B cell (primary cell): ENCODE data around the gene TRIM47. TPM values are rescaled to one million over a fixed set of nuclear protein-coding genes. Genes with fewer than 3 reads are reported as not detected.

Experiments
- ATAC-seq: fragments of 200-7000 bp; cut with Tn5 transposase; one replicate; pipeline ENCODE4 v1.10.0; 2021; ENCODE audit warnings: low read depth, mild to moderate bottlenecking, moderate number of reproducible peaks, moderate library complexity
- CTCF ChIA-PET: fragments of 350-600 bp; sonication (Branson Sonifier 250); formaldehyde crosslinking; loops from one replicate; lab custom pipeline; 2021; ENCODE audit warnings: antibody characterized with exemption, inconsistent platforms; lab: Charles Lee
- POLR2A ChIA-PET: fragments of 350-600 bp; sonication (Branson Sonifier 250); formaldehyde crosslinking; loops from one replicate; lab custom pipeline; 2021; ENCODE audit warnings: antibody characterized with exemption; lab: Charles Lee
- DNase-seq: peaks from one replicate; pipeline ENCODE4 v3.0.0; 2013
- H2AFZ ChIP-seq: 2 replicates; pipeline ENCODE4 v1.6.1; 2012; ENCODE audit warnings: mild to moderate bottlenecking, low read depth, low read length; ENCODE audit not compliant: insufficient read depth, poor library complexity, severe bottlenecking
- H3K27ac ChIP-seq, 2 donors: 1 replicate in 1 of 2; 2 replicates in 1 of 2; pipeline ENCODE4 v1.5.1; 2012 to 2013; ENCODE audit warnings: low read length in 2 of 2, mild to moderate bottlenecking in 2 of 2, moderate library complexity in 1 of 2
- H3K27me3 ChIP-seq, 4 experiments: fragments of 200-600 bp in 1 of 4; sonication (generic) in 1 of 4; replicated peaks in 1 of 4; 1 replicate in 2 of 4; 2 replicates in 2 of 4; pipeline versions ENCODE4 v1.6.1 to v1.7.0; 2013 to 2016; ENCODE audit warnings: low read length in 3 of 4, mild to moderate bottlenecking in 2 of 4, mixed read lengths in 1 of 4, moderate library complexity in 1 of 4; ENCODE audit not compliant: insufficient read depth in 4 of 4, control insufficient read depth in 3 of 4; ENCODE audit errors: control extremely low read depth in 1 of 4
- H3K36me3 ChIP-seq, 2 experiments: replicated peaks in 1 of 2; 1 replicate in 1 of 2; 2 replicates in 1 of 2; pipeline versions ENCODE4 v1.6.1 to v1.7.1; 2013; ENCODE audit warnings: low read length in 1 of 2; ENCODE audit not compliant: insufficient read depth in 2 of 2, control insufficient read depth in 1 of 2; ENCODE audit errors: control extremely low read depth in 1 of 2, extremely low read depth in 1 of 2
- H3K4me1 ChIP-seq, 2 donors: fragments of 200-600 bp in 1 of 2; sonication (generic) in 1 of 2; 1 replicate in 1 of 2; 2 replicates in 1 of 2; pipeline versions ENCODE4 v1.5.1 to v1.6.1; 2013 to 2017; ENCODE audit warnings: low read length in 2 of 2; ENCODE audit not compliant: control insufficient read depth in 2 of 2, insufficient read depth in 2 of 2
- H3K4me2 ChIP-seq: replicated peaks from 2 replicates; pipeline ENCODE3; 2012; ENCODE audit warnings: mild to moderate bottlenecking, low read depth, low read length; ENCODE audit not compliant: poor library complexity, severe bottlenecking
- H3K4me3 ChIP-seq, 5 experiments: fragments of 200-600 bp in 1 of 5; sonication (generic) in 1 of 5; 1 replicate in 3 of 5; 2 replicates in 2 of 5; pipeline versions ENCODE4 v1.5.1 to v1.7.0; 2011 to 2016; ENCODE audit warnings: low read length in 4 of 5, mild to moderate bottlenecking in 4 of 5, low read depth in 2 of 5, control low read depth in 1 of 5, moderate library complexity in 1 of 5; ENCODE audit not compliant: insufficient read depth in 1 of 5; ENCODE audit errors: control extremely low read depth in 1 of 5, extremely low read depth in 1 of 5
- H3K79me2 ChIP-seq: fragments of 200-600 bp; sonication (generic); one replicate; pipeline ENCODE4 v1.6.0; 2016; ENCODE audit warnings: low read length; ENCODE audit not compliant: control insufficient read depth, insufficient read depth
- H3K9ac ChIP-seq: fragments of 200-600 bp; sonication (generic); 2 replicates; pipeline ENCODE4 v1.6.1; 2017; ENCODE audit warnings: mild to moderate bottlenecking, low read length, moderate library complexity
- H3K9me3 ChIP-seq, 3 donors: one replicate each; pipeline versions ENCODE4 v1.6.1 to v1.7.1; 2013; ENCODE audit warnings: low read length in 2 of 3; ENCODE audit not compliant: control insufficient read depth in 2 of 3, insufficient read depth in 1 of 3; ENCODE audit errors: control extremely low read depth in 1 of 3
- H4K20me1 ChIP-seq: 2 replicates; pipeline ENCODE4 v1.6.0; 2012; ENCODE audit warnings: mild to moderate bottlenecking, low read length; ENCODE audit not compliant: insufficient read depth, control insufficient read depth, poor library complexity, severe bottlenecking
- H3K27ac Mint-ChIP-seq: one replicate; pipeline ENCODE4 v1.8.0; 2021; ENCODE audit warnings: mixed read lengths
- H3K27me3 Mint-ChIP-seq: one replicate; pipeline ENCODE4 v1.8.0; 2021; ENCODE audit warnings: mixed read lengths
- H3K4me1 Mint-ChIP-seq: one replicate; pipeline ENCODE4 v1.8.0; 2021; ENCODE audit warnings: mixed read lengths
- H3K4me3 Mint-ChIP-seq: one replicate; pipeline ENCODE4 v1.8.0; 2021; ENCODE audit warnings: mixed read lengths
- H3K9me3 Mint-ChIP-seq: one replicate; pipeline ENCODE4 v1.8.0; 2022; ENCODE audit warnings: mixed read lengths; ENCODE audit not compliant: insufficient read depth
- EZH2 ChIP-seq: IDR thresholded peaks from 2 replicates; pipeline ENCODE4 v1.6.1; 2012; ENCODE audit warnings: borderline replicate concordance, low read depth, mild to moderate bottlenecking, moderate library complexity, low read length; ENCODE audit not compliant: insufficient read depth, poor library complexity, severe bottlenecking
- WGBS: methylation state at CpG from one replicate; pipeline ENCODE4 v1.1.5; 2013; ENCODE audit warnings: missing lambda C conversion rate; ENCODE audit not compliant: insufficient coverage; 5-methylcytosine and 5-hydroxymethylcytosine counted together
- intact Hi-C: fragments of 100-400 bp; cut with micrococcal nuclease; formaldehyde crosslinking; loops from one replicate; pipeline ENCODE4 v1.10.0; 2022
- polyA plus RNA-seq: library from polyadenylated mRNA; depleted of rRNA; stranded (reverse); fragments of >200 nt; gene quantifications from 2 replicates; pipeline ENCODE4 v1.2.3, GENCODE V29; 2012
- total RNA-seq, 2 donors: library from RNA; stranded (reverse); fragments of 120-200 nt in 1 of 2; gene quantifications; 1 replicate in 1 of 2; 2 replicates in 1 of 2; pipeline versions ENCODE4 v1.2.3 to v1.2.4, GENCODE V29; 2013 to 2022
- TF ChIP-seq, protein P1 (sequence below): fragments of 200-600 bp; IDR thresholded peaks from one replicate; pipeline ENCODE4 v1.8.0; 2022; ENCODE audit warnings: antibody characterized with exemption, mild to moderate bottlenecking

The TRIM47 gene
- total and polyA plus RNA-seq, 2 donors (not counting 1 experiment from before 2014, with no cell fraction given) = 6.4 to 8.3 TPM

DNA sequence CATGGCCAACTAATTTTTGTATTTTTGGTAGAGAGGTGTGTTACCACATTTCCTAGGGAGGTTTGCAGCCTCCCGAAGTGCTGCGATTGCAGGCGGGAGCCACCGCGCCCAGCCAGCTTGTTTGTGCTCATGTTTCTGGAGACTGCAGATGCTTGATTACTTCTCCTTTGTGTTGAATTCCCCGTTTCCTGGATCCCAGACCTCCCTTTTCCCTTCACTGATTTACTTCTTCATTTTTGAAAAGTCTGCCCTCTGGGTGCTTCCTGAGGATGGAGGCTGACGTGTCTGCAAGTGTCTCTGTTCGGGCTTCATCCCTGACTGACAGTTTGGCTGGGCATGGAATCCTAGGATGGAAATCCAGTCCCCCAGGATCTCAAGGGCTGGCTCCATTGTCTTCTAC is 7.0 kb upstream of the TRIM47 start:
- Histone ChIP-seq H3K79me2 (no peaks in the 10 kb centered on the region), H3K4me2 (no peak overlapping the region), H3K4me1 (no peaks in the 10 kb centered on the region), H4K20me1 (no peaks in the 10 kb centered on the region), H3K4me3 (no peak overlapping the region), H3K9ac (no peak overlapping the region), H3K27me3 (no peaks in the 10 kb centered on the region), H3K36me3 (no peaks in the 10 kb centered on the region), H3K9me3 (no peaks in the 10 kb centered on the region), H3K27ac (no peak overlapping the region), H2AFZ (no peak overlapping the region)
- Mint-ChIP-seq H3K27me3 (no peaks in the 10 kb centered on the region), H3K4me3 (no peak overlapping the region), H3K9me3 (no peaks in the 10 kb centered on the region), H3K4me1 (no peaks in the 10 kb centered on the region), H3K27ac (no peak overlapping the region)
- TF ChIP-seq, protein P1, sequence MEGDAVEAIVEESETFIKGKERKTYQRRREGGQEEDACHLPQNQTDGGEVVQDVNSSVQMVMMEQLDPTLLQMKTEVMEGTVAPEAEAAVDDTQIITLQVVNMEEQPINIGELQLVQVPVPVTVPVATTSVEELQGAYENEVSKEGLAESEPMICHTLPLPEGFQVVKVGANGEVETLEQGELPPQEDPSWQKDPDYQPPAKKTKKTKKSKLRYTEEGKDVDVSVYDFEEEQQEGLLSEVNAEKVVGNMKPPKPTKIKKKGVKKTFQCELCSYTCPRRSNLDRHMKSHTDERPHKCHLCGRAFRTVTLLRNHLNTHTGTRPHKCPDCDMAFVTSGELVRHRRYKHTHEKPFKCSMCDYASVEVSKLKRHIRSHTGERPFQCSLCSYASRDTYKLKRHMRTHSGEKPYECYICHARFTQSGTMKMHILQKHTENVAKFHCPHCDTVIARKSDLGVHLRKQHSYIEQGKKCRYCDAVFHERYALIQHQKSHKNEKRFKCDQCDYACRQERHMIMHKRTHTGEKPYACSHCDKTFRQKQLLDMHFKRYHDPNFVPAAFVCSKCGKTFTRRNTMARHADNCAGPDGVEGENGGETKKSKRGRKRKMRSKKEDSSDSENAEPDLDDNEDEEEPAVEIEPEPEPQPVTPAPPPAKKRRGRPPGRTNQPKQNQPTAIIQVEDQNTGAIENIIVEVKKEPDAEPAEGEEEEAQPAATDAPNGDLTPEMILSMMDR = no peak
- no peak for TF ChIP-seq EZH2
- WGBS = 76% methylated on average over 7 of the region's 8 CpGs
- POLR2A ChIA-PET = no interaction called here
- DNase-seq = no peak
- no peak for ATAC-seq
- intact Hi-C loops = no loop called here
- CTCF ChIA-PET = interaction anchor here (0.7 to 1.6 kb wide), 3 partner anchors 8 to 136 kb away, joined by 3 to 4 read pairs (median 3); no protein-coding TSS in a partner anchor

- ChIA-PET POLR2A (interaction anchor here (1.1 kb wide), 1 partner anchor 102 kb away, joined by 3 read pairs; no protein-coding TSS in a partner anchor), CTCF (interaction anchor here (1.5 to 1.8 kb wide), 2 partner anchors 15 to 36 kb away, joined by 4 to 6 read pairs; partner anchors contain the start of gene TRIM65)
- peaks cover 4% of the 10 kb centered on the region for H3K27me3 Mint-ChIP-seq
- intact Hi-C loops = no loop called here
- no peaks in the 10 kb centered on the region for H3K9me3 Mint-ChIP-seq
- Histone ChIP-seq H3K36me3 (no peaks in the 10 kb centered on the region), H3K27ac (no peak overlapping the region), H3K27me3 (peaks cover 0 to 7% (median 1%) of the 10 kb centered on the region in 4 experiments), H3K4me2 (no peak overlapping the region), H3K4me3 (no peak overlapping the region), H3K9ac (no peak overlapping the region), H3K79me2 (no peaks in the 10 kb centered on the region), H3K4me1 (peaks cover 14 to 15% of the 10 kb centered on the region in 2 donors), H3K9me3 (no peaks in the 10 kb centered on the region), H4K20me1 (no peaks in the 10 kb centered on the region), H2AFZ (no peak overlapping the region)
- 85% methylated on average over 13 of the region's 15 CpGs for WGBS
- ATAC-seq (no peak), DNase-seq (no peak)
- no peak overlapping the region for H3K4me3 Mint-ChIP-seq
- no peak overlapping the region for H3K27ac Mint-ChIP-seq
- TF ChIP-seq, protein P1 = no peak
- no peak for TF ChIP-seq EZH2
- peaks cover 19% of the 10 kb centered on the region for H3K4me1 Mint-ChIP-seq
Observed at GRCh38 chr17:75881678-75882454, 3.5 kb upstream of the TRIM47 start.
